ENCODE data around the gene FBXL7.

Gene FBXL7

GRCh38 chr5:15692706-15693381 is 192.9 kb downstream of the FBXL7 start:
- Histone ChIP-seq H3K9me3 (ENCODE audit: insufficient read depth, low read length, severe bottlenecking) (no peaks in the 10 kb centered on the region), H3K4me2 (ENCODE audit: insufficient read depth, low read length) (no peak overlapping the region), H3K9ac (ENCODE audit: low read depth, low read length) (no peak overlapping the region), H3K4me1 (ENCODE audit: insufficient read depth, low read length) (no peaks in the 10 kb centered on the region), H3K79me2 (ENCODE audit: insufficient read depth, low read length) (peaks cover 3% of the 10 kb centered on the region; the same call in 1 of the 2 replicates), H3K4me3 (ENCODE audit: low read depth in 1 of 2, low read length in 2 of 2) (no peak overlapping the region), H4K20me1 (ENCODE audit: insufficient read depth, low read length) (no peaks in the 10 kb centered on the region), H2AFZ (ENCODE audit: low read depth, low read length) (no peak overlapping the region), H3K27me3 (ENCODE audit: insufficient read depth, low read length, poor library complexity) (no peaks in the 10 kb centered on the region), H3K27ac (ENCODE audit: low read length) (no peak overlapping the region), H3K36me3 (ENCODE audit: insufficient read depth, low read length) (peaks cover 2% of the 10 kb centered on the region; the same call in 1 of the 2 replicates)
- TF ChIP-seq CTCF (IDR thresholded peaks at IDR 0.05; ENCODE audit: borderline replicate concordance, extremely low read depth, low read length, poor library complexity, severe bottlenecking) (no peak), EZH2 (IDR thresholded peaks at IDR 0.05; ENCODE audit: borderline replicate concordance, low read depth, low read length, severe bottlenecking) (no peak)
- ATAC-seq (ENCODE audit: insufficient read depth, low read depth) (no peak), DNase-seq (no peak)

GRCh38 chr5:15693382-15693728 is 193.4 kb downstream of the FBXL7 start:
- no peak overlapping the region for H3K4me2 ChIP-seq (ENCODE audit: insufficient read depth, low read length)
- H3K27ac ChIP-seq (ENCODE audit: low read length), result no peak overlapping the region
- H3K4me1 ChIP-seq (ENCODE audit: insufficient read depth, low read length), result no peaks in the 10 kb centered on the region
- no peak overlapping the region for H3K4me3 ChIP-seq (ENCODE audit: low read depth in 1 of 2, low read length in 2 of 2)
- TF ChIP-seq EZH2 (IDR thresholded peaks at IDR 0.05; ENCODE audit: borderline replicate concordance, low read depth, low read length, severe bottlenecking), result no peak
- no peak for TF ChIP-seq CTCF (IDR thresholded peaks at IDR 0.05; ENCODE audit: borderline replicate concordance, extremely low read depth, low read length, poor library complexity, severe bottlenecking)
- no peaks in the 10 kb centered on the region for H3K27me3 ChIP-seq (ENCODE audit: insufficient read depth, low read length, poor library complexity)
- peaks cover 2% of the 10 kb centered on the region; the same call in 1 of the 2 replicates for H3K36me3 ChIP-seq (ENCODE audit: insufficient read depth, low read length)
- H4K20me1 ChIP-seq (ENCODE audit: insufficient read depth, low read length), result no peaks in the 10 kb centered on the region
- H2AFZ ChIP-seq (ENCODE audit: low read depth, low read length), result no peak overlapping the region
- H3K79me2 ChIP-seq (ENCODE audit: insufficient read depth, low read length), result peaks cover 3% of the 10 kb centered on the region; the same call in 1 of the 2 replicates
- no peaks in the 10 kb centered on the region for H3K9me3 ChIP-seq (ENCODE audit: insufficient read depth, low read length, severe bottlenecking)
- H3K9ac ChIP-seq (ENCODE audit: low read depth, low read length), result no peak overlapping the region
- DNase-seq (no peak), ATAC-seq (ENCODE audit: insufficient read depth, low read depth) (no peak)

GRCh38 chr5:15693933-15694332 is 194.0 kb downstream of the FBXL7 start:
- TF ChIP-seq CTCF (IDR thresholded peaks at IDR 0.05; ENCODE audit: borderline replicate concordance, extremely low read depth, low read length, poor library complexity, severe bottlenecking), result no peak
- no peak for TF ChIP-seq EZH2 (IDR thresholded peaks at IDR 0.05; ENCODE audit: borderline replicate concordance, low read depth, low read length, severe bottlenecking)
- no peaks in the 10 kb centered on the region for H3K4me1 ChIP-seq (ENCODE audit: insufficient read depth, low read length)
- no peaks in the 10 kb centered on the region for H3K27me3 ChIP-seq (ENCODE audit: insufficient read depth, low read length, poor library complexity)
- no peak overlapping the region for H3K27ac ChIP-seq (ENCODE audit: low read length)
- no peak overlapping the region for H3K4me3 ChIP-seq (ENCODE audit: low read depth in 1 of 2, low read length in 2 of 2)
- no peak overlapping the region for H2AFZ ChIP-seq (ENCODE audit: low read depth, low read length)
- no peaks in the 10 kb centered on the region for H3K9me3 ChIP-seq (ENCODE audit: insufficient read depth, low read length, severe bottlenecking)
- peaks cover 3% of the 10 kb centered on the region; the same call in 1 of the 2 replicates for H3K79me2 ChIP-seq (ENCODE audit: insufficient read depth, low read length)
- no peaks in the 10 kb centered on the region for H4K20me1 ChIP-seq (ENCODE audit: insufficient read depth, low read length)
- peaks cover 2% of the 10 kb centered on the region; the same call in 1 of the 2 replicates for H3K36me3 ChIP-seq (ENCODE audit: insufficient read depth, low read length)
- no peak overlapping the region for H3K4me2 ChIP-seq (ENCODE audit: insufficient read depth, low read length)
- ATAC-seq (ENCODE audit: insufficient read depth, low read depth) (no peak), DNase-seq (no peak)
- no peak overlapping the region for H3K9ac ChIP-seq (ENCODE audit: low read depth, low read length)

Measured in DND-41 (cell line).